Head of caudate nucleus (tissue), 42 donors: ENCODE data around the gene METTL6.
"Not testable (repeated sequence)": the region's sequence is repeated elsewhere in the genome, so short reads cannot be mapped to it uniquely, and the experiment has no call there.

Experiments
- DNase-seq, 42 donors: peaks; one replicate each; pipeline versions ENCODE4 v3.0.0 to v3.0.0-alpha.2; 2020 to 2021; ENCODE audit warnings: mixed read lengths in 7 of 42
- intact Hi-C: fragments of 100-400 bp; cut with DNase I; formaldehyde crosslinking; loops from one replicate; pipeline ENCODE4 v1.15.0; 2022

METTL6 gene

DNA sequence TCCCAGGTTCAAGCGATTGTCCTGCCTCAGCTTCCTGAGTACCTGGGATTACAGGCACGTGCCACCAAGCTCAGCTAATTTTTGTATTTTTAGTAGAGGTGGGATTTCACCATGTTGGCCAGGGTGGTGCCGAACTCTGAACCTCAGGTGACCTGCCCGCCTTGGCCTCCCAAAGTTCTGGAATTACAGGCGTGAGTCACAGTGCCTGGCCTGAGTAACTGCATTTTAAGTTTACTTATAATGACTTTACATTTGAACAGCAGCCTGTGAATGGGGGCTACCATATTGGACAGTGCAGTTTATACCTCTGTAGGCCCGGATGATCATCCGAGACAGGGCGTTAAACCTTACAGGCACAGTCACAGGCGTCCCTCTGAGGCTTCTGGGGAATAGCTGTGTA lies 24.8 kb upstream of the METTL6 start:
- intact Hi-C loops = no loop called here
- DNase-seq = no peak

DNA sequence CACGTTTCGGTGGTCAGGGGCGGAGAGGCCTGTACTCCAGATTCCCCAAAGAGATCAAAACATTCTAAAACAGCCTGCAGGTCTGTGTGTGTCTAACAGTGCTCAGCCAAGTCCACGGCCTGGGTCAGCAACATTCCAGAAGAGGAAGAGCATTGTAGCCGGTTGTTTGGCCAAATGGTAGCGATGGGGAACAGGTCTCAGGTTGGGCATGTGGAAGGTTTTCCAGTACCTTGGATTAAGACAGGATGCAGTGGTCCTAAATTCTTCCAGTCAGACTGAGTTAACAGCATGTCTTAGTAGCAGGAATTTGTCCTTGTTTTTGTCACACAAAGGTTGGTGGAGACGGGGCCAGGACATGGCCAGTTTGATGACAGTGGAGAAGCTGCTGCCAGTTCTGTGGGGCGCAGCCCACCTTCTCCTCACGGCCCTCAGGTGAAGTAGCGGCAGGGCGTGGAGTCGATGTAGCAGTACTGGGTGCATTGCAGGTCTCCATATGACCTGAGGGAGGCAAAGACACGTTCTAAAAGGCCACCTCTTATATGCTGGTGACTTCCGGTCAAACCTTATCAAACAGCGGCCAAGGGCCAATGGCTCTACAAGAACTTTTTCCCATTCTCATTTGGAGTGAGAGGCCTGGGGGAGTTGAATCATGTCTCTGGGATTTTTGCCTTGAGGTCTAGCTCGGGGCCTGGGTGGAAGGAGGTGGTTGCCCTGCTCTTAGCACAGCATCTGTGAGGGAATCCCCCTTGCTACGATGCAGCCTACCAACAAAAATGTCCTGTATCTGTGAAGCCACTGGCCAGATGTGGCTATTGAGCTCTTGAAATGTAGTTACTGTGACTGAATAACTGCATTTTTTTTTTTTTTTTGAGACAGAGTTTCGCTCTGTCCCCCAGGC lies 24.1 kb upstream of the METTL6 start:
- intact Hi-C loops = no loop called here
- no peak for DNase-seq

DNA sequence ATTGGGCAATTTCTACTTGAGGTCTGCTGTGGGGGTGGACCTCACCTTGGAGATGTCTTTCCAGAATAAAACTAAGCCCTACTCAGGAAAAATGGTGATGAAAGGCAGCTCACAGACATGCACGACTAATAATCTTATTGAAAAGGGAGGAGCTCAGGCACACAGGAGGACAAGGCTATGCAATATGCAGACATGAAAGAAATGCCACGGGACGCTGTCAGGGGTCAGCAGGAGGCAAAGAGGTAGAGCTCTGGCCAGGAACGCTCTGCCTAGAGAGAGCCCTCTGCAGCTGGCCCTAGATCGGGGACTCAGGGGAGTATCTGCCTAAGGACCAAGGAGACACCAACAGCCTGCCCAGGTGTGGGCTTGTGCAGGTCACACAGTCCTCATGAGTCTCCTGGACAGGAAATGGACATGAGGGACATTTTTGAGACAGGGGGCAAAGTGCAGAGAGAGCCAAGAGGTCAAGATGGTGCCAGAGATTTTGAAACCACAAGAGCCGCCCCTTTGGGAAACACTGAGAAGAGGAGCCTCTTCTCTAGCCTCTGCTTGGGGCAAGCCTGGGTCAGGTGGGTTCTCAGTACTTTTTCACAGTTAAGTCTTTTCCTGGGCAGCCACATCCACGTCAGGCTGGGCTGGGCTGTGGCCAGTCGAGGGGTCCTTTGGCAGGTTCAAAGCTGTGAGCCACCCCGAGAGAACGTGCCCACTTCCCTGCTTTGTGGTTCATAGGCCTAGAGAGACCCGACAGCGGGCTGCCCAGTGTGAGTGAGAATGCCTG lies 23.3 kb upstream of the METTL6 start:
- intact Hi-C loops = no loop called here
- no peak for DNase-seq

DNA sequence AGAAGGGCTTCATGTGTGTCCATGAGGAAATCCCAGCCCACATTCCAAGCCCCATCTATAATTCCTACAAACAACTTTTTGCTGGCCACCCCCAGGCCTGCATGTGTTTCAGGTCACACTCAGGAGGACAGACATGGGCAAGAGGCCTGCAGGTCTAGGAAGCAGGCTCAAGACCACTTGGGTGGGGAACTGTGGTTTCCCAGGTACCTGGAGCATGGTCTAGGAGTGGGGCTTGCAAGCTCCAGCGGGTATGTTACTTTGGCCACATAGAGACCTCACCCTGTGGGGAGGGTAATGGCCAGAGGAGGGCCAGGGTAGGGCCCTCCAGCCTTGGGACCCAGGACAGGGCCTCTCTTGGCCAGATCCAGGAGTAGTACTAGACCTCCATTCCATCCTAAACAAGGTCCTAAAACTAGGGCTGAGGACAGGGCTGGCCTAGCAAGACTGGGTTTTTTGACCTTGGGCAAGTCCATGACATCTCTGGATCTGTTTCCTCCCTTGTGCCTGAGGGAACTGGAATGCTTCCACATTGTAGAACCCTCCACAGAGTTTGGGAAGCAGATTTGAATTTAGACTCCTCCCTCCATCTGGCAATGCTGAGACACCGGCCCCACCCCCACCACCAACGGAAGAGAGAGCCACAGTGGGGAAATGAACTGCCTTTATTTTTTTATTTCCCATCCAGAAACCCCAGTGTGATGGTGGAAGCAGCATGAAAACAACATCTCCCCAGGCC lies 22.3 kb upstream of the METTL6 start:
- no peak for DNase-seq
- intact Hi-C loops = no loop called here

DNA sequence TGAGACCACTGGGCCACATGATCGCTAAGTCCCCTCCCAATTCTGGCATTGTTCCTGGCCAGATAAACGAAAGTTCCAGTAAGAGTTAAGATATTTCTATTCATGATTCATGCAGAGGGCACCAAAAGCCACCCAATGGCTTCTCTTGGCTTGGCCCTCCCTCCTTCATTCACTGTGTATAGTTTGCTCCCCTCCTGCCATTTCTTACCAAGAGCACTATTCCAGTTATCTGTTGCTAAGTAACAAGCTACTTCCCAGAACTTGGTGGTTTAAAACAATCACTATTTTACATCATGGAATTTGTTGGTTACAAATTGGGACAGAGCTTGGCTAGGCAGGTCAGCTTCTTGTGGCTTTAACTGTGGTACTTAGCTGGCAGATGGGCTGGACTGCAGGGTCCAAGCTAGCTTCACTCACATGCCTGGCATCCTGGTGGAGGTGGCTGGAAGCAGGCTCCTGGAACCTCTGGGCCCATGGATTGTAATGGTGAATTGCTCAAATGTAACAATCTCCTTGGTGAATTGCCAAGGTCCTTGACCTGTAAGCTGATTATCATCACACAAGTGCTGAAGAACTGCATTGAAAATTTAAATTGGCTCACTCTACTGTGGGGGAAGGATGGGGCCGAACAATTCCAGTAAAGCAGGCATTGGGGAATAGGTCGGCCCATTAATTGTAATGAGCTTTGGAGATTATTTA lies 16.6 kb upstream of the METTL6 start:
- intact Hi-C loops = no loop called here
- peak in 1 of 42 donors; percentile 14 for DNase-seq

DNA sequence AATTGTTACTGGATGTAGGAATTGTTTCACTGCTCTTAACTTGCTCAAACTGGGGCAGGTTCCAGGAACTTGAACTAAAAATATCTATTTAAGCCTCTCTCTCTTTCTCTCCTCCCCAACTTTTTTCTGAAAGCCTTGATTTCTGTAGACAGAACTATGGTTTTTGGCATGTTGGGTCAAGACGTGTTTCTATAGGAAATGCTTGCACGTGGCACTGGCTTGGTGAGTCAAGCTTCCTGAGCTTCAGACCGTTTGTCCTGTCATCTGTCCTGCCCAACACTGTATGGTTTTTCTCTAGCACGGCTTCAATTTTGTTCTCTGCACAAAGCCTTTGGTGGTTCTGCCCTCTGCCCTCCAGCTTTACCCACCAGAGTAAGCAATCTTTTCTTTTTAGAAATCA lies 13.5 kb upstream of the METTL6 start:
- peak in 1 of 42 donors; percentile 26 for DNase-seq
- intact Hi-C loops = no loop called here

DNA sequence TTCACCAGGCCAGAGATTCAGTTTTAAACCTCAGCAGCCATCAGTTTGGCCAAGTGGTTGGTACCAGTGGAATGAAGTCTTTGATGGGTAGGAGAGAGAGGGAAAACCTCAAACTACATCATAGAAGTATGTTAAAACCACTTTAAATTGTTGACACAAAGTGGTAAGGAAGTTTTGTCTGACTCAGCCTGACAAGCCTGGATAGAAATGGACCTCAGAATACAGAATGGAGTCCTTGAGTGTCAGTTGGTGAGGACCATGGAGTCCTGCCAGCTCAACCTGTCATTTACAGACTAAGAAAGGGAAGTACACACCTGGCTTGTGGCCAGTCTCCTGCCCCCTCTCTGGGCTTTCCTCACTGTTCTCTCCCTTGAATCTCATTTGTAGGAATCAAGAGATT lies 12.1 kb upstream of the METTL6 start:
- peak in 1 of 42 donors; percentile 15 for DNase-seq
- intact Hi-C loops = no loop called here

DNA sequence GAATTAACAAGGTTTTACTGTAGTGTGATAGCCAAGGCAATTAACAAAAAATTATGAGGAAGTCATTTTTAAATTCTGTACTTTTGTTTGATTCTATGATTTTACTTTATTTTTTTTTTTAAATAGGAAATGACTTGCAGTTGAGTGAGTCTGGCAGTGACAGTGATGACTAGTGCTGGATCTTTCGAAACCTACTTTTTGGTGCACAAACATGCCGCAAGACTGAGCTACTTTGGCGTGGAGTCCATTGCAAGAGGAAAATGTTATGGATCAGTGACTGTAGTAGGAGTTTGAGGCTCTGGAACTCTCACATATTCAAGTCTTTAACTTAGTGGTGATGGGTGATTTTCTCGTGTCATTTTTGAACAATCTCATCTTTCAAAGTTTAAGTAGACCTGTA lies 11.6 kb upstream of the METTL6 start:
- DNase-seq = peak in 1 of 42 donors; percentile 18
- intact Hi-C loops = no loop called here

DNA sequence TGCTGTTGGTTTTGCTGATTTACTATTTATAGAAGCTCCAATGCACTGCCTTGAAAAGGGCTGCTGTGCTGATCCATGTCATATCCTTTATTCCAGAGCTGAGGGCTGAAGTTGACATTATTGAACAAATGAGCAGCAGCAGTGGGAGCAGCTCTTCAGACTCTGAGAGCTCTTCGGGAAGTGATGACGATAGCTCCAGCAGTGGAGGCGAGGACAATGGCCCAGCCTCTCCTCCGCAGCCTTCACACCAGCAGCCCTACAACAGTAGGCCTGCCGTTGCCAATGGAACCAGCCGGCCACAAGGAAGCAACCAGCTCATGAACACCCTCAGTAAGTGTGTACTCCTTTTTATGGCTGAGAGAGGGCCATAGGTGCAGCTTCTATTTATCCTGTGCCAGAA lies 8.9 kb upstream of the METTL6 start:
- intact Hi-C loops = no loop called here
- DNase-seq = peak in 37 of 42 donors; percentile 20 to 80 (median 49)

DNA sequence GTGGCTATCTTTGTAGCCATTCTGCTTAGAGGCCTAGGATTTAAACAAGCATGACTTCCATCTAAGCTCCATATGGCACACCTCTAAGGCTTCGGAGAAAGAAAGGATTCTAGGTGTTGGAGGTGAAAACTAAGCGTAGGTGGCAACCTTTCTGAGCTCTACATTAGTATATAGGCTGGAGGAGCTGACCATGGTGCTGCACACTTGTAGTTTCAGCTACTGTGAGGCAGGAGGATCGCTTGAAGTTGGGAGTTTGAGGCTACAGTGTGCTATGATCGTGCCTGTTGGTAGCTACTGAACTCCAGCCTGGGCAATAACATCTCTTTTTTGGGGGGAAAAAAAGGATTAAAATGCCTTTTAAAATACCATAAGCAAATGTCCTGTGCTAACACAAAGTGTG lies 7.4 kb upstream of the METTL6 start:
- intact Hi-C loops = no loop called here
- no peak for DNase-seq

DNA sequence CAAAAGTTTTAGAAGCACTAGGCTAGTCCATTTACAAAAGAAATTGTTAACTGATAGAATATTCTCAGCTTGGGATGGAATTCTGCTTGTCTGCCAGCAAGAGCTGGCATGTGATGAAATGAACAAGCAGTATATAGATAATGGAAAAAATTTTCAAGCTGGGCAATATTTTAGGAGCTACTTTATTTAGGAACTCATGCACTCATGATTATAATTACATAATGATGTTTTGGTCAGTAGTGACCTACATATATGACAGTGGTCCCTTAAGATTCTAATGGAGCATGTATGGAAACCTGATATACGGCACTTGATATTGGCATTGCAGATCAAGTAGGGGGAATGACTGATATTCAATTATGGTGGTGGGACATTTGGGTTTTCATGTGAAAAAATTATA lies 6.2 kb upstream of the METTL6 start:
- no peak for DNase-seq
- intact Hi-C loops = no loop called here

DNA sequence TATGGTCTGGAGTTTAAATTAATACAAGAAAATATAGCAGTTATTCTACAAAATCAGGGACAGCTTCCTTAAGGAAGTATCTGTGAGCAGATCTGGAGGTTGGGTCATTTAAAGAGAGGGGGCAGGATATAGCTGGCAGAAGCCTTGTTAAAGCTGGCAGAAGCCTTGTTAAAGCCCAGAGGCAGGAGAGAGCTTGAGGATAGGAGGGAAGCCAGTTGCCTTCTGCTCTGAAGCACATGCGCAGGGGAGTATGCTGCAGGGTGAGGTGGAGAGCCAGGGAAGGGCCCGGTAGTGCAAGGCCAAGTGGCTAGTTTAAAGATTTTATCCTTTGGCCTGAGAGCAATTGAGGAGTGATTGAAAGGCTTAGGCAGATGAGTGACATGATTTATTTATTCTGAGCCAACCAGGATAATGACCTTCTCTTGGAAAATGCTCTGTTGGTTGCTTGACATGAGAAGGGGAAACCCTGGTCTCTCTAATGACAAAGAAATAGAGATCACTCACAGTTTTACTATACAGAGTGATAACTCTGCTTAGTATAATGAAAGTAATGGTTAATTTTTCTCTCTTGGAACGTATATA lies 4.0 kb upstream of the METTL6 start:
- intact Hi-C loops = no loop called here
- no peak for DNase-seq

DNA sequence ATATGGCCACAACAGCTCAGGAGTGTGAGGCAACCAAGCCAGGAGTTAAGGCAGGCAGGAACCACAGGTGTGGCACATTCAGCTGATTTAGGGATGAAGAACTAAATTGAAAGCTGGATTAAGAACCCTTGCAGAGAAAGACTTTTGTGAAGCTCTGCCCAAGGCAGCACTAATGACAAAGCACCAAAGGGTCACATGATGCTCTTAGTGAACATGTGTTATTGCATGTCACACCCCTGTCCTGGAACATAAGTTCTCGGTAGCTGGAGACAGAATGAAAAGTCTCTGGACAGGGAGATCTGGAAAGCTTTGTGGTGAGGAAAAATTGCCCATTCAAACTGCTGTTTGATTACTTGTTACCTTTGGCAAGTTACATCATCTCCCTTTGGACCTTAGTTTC lies 3.3 kb upstream of the METTL6 start:
- no peak for DNase-seq
- intact Hi-C loops = no loop called here

DNA sequence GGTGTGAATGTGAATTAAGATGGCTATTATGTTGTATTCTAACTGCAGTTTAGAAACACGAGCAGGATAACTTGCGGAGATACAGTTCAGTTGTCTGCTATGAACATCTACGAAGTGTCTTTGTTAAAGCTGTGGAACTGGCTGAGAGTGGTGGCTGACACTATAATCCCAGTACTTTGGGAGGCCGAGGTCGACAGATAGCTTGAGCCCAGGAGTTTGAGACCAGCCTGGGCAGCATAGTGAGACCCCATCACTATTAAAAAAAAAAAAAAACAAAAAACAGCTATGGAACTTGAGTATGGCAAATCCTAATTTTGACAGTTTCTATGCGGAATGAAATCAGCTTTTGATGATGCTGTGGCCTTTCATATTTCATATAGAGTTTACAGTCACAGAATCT lies 1.7 kb upstream of the METTL6 start:
- no peak for DNase-seq
- intact Hi-C loops = no loop called here

DNA sequence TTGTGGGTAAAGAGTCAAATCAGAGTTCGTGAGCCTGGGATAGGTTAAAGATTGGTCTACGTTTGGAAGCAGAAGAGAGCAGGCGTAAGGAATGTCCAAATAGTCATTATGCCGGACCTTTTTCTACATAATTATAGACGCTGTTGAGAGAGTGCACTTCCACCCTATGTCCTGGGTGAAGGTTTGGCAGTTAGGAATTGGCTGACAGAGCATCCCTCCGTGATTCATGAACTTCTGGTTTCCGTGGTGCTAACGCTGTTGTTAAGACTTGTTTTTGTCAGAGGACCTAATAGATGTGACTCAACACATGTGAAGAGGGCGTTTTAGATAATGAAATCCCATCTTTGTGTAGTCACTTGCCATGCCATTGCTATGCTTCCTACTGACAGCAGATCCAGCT lies 1.2 kb upstream of the METTL6 start:
- peak in 2 of 42 donors; percentile 19 to 57 for DNase-seq
- intact Hi-C loops = no loop called here

DNA sequence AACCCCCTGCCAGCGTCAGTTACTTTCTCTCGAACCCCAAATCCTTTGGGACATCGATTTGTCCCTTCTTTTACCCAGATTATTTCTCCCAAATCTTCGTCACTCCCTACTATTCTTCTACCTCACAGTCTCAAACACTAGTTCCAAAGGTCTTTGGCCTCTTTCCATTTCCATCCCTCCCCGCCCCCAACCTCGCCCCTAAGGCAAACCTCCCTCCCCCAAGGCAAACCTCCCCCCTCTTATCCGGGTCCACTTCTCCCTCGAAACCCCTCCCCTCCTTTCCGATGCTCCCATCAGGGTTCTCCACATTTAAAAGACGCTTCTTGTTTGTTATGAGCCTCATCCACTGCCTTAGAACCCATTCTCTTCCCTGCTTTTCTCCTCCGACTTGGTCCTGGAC lies 637 bp upstream of the METTL6 start:
- intact Hi-C loops = no loop called here
- no peak for DNase-seq

DNA sequence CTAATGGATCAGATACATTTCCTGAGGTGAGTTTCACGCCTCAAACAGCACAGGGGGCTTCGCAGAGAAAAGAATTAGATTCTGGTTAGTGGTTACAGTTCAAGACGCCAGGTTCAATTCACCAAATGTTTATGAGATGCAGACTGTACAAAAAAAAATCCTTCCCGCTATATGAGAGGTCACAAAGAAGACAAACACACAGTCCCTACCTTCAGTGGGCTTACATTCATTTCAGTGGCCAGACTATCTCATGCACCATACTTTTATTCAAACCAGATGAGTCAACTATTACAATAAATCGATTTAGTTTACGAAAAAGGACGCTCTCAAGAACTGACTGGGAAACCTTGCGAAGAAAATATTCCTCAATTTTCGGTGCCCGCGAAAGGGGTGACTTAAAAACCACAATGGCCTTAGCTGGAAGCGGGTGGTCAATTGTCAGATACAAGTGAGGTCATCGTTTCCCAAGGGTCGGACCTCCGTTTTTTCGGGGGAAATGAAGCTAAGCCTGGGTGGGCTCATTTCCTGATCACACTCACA lies 695 bp downstream of the METTL6 start:
- intact Hi-C loops = no loop called here
- DNase-seq = no peak

DNA sequence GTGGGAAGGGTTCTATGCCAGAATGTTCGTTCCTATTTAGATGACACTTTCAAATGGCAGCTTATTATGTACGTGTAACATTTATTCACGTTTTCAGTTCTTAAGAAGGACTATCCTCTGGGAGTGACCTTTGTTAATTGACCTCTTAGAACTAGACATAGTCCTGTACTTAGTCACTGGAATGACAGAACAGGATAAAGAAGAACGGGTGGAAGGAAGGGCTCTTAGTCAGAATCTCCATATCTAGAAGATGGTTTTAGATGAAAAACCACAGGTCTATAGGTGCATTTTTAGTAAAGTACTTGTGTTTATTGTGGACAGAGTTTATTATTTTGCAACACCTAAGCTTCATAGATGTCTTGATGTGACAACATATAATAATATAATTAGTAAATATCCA lies 6.5 kb downstream of the METTL6 start:
- DNase-seq = no peak
- intact Hi-C loops = no loop called here

DNA sequence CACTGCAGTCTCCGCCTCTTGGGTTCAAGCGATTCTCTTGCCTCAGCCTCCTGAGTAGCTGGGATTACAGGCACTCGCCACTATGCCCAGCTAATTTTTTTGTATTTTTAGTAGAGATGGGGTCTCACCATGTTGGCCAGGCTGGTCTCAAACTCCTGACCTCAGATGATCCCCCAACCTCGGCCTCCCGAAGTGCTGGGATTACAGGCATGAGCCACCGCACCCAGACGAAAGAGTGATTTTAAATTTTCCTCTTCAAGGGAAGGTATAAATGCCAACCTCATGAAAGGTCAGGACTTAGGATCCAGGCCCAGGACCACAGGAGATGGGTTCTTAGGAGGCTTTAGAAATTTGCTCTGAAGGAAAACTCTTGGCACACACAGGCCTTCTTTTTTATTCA lies 16.4 kb downstream of the METTL6 start:
- DNase-seq, intact Hi-C loops: not testable (repeated sequence)
